ENCODE results near the gene ADTRP. TPM values are rescaled to one million over a fixed set of nuclear protein-coding genes. Genes with fewer than 3 reads are reported as not detected.

ADTRP gene
- polyA plus RNA-seq, 1 donor = 1.2 TPM

Other genes with a start within 250 kb of the ADTRP start
- gene TMEM170B, start 241.1 kb downstream of the ADTRP start, polyA plus RNA-seq (ENCODE audit: insufficient read length) = 10.7 TPM
- 25.5 TPM for gene HIVEP1, start 233.5 kb upstream of the ADTRP start, polyA plus RNA-seq (ENCODE audit: insufficient read length)

Data from left kidney (tissue), 1 donor.